ENCODE data around the gene STK26.

DNA sequence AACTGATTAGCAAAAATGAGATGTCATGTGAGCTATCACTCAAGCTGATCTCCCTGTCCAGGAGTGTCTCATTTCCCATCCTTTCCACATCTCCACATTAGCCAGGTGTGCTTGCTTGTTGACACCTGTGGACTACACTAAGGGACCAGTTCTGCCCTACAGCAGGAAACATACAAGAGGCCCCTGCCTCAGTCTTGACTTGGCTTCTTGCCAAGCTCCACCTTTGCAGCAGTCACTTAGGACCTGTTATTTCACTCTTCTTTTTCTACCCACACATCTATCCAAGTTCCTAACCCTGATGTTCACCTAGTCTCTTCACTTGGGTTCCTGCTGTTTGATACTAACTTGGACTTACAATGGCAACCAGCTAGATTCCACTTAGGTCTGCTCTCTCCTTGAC, 91.5 kb downstream of the STK26 start:
- TF ChIP-seq POLR2A (IDR thresholded peaks at IDR 0.05; ENCODE audit: low read depth, low read length) (no peak), POLR2AphosphoS5 (IDR thresholded peaks at IDR 0.05; ENCODE audit: low read depth, low read length) (no peak)

All from GM12892 (cell line).